ENCODE data around the gene BEST1.
"Not testable (repeated sequence)": the region's sequence is repeated elsewhere in the genome, so short reads cannot be mapped to it uniquely, and the experiment has no call there.

BEST1 gene

DNA sequence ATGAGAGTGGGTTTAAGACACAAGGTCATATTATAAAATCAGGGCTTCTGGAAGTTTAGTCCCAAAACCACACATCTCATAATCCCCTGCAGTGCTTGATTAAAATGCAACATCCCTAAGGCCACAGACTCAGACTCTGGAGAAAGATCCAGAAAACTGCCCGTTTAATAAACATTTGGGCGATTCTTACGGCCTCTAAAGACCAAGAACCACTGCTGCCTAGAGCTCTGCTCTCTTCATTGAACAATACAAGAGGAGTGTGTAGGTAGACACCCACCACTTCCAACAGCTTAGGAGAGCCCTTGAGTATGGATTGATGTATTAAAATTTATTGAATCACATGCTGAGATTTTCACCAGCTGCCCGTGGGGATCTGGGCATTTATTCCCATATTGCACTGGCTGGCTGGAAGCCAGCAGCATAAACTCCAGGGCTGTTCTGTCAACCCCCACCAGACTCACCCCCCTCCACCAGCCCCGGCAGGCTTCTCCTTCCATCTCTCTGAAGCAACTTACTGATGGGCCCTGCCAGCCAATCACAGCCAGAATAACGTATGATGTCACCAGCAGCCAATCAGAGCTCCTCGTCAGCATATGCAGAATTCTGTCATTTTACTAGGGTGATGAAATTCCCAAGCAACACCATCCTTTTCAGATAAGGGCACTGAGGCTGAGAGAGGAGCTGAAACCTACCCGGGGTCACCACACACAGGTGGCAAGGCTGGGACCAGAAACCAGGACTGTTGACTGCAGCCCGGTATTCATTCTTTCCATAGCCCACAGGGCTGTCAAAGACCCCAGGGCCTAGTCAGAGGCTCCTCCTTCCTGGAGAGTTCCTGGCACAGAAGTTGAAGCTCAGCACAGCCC lies 749 bp upstream of the BEST1 start:
- DNase-seq (ENCODE audit: low spot score): no peak

DNA sequence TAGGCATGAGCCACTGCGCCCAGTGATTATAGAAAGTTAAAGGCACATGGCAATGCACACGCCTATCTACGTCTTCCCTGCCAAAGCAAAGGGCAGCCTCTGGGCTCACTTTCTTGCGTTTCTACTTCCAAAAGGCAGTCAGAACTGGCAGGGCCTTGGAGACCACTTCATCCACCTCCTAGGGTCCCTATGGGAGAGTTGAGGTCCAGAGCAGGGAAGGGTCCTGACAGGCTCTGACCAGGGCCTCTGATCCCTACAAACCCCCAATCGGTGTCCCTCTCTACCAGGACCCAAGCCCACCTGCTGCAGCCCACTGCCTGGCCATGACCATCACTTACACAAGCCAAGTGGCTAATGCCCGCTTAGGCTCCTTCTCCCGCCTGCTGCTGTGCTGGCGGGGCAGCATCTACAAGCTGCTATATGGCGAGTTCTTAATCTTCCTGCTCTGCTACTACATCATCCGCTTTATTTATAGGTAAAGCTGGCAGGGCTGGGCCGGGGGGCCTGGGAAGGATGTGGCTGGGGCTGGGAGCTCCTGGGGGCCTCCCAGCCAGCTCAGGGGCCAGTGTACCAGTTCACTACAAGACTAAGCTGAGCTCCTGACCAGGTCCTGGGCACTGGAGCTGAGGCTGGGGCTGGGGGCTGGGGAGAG lies 1.5 kb downstream of the BEST1 start:
- DNase-seq (ENCODE audit: low spot score): no peak

DNA sequence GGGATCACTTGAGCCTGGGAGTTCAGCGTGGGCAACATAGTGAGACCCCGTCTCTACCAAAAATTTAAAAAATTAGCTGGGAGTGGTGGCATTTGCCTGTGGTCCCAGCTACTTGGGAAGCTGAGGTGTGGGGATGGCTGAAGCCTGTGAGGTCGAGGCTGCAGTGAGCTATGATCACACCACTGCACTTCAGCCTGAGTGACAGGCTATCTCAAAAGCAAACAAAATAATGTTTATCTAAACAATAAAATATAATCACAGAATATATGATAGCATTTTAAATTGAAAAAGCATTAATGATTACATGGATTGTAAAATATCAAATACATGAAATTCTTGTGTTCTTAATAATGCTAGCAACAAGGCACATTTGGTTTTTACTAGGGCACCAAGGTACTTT lies 2.7 kb downstream of the BEST1 start:
- no peak for DNase-seq (ENCODE audit: low spot score)

DNA sequence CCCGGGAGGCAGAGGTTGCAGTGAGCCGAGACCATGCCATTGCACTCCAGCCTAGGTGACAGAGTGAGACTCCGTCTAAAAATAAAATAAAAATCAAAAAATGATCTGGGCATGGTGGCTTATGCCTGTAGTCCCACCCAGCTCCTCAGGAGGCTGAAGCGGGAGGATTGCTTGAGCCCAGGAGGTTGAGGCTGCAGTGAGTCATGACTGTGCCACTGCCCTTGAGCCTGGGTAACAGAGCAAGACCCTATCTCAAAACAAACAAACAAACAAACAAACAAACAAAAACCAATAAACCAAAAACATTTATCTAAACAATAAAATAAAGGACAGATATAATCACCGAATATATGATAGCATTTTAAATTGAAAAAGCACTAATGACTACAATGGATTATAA lies 3.5 kb downstream of the BEST1 start:
- not testable (repeated sequence) for DNase-seq (ENCODE audit: low spot score)

DNA sequence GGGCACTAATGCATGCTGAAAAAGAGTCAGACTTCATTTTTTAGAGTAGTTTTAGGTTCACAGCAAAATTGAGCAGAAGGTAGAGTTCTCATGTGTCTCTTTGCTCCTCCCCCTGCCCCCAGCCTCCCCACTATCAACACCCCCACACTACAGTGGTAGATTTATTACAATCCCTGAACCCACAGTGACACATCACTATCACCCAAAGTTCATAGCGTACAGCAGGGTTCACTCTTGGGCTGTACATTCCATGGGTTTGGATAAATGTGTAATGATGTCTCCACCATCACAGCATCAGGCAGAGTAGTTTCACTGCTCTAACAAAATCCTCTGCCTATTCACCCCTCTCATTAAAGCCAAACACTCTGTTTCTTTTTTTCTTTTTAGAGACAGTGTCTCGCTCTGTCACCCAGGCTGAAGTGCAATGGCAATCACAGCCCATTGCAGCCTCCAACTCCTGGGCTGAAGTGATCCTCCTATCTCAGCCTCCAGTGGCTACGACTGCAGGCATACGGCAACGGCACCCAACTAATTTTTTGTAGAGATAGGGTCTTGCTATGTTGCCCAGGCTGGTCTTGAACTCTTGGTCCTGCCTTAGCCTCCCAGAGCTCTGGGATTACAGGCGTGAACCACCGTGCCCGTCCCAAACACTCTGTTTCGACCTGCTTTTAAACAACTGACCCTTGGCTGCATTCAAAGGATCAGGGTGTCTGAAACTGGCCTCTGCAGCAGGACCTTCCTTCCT lies 4.1 kb downstream of the BEST1 start:
- no peak for DNase-seq (ENCODE audit: low spot score)

DNA sequence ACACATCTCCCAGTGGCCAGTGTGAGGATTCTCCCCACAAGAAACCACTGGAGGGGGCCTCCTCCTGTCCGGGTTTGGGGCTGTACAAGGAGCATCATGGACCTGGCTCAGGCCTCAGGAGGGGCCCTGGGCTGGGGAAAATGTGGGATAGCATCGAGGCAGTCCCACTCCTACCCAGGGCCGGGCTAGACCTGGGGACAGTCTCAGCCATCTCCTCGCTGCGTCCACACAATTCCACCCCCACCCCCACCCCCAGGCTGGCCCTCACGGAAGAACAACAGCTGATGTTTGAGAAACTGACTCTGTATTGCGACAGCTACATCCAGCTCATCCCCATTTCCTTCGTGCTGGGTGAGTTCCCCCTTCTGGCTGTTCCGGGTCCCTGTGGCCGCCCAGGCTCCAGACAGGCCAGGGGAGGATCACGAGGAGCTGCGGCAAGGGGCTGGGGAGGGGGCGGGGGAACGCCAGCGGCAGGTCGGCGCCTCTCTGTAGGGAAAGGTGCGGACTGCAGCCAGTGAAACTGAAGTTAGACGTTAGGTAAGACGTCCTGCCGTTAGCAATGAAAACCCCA lies 4.8 kb downstream of the BEST1 start:
- peak; percentile 74 for DNase-seq (ENCODE audit: low spot score)

DNA sequence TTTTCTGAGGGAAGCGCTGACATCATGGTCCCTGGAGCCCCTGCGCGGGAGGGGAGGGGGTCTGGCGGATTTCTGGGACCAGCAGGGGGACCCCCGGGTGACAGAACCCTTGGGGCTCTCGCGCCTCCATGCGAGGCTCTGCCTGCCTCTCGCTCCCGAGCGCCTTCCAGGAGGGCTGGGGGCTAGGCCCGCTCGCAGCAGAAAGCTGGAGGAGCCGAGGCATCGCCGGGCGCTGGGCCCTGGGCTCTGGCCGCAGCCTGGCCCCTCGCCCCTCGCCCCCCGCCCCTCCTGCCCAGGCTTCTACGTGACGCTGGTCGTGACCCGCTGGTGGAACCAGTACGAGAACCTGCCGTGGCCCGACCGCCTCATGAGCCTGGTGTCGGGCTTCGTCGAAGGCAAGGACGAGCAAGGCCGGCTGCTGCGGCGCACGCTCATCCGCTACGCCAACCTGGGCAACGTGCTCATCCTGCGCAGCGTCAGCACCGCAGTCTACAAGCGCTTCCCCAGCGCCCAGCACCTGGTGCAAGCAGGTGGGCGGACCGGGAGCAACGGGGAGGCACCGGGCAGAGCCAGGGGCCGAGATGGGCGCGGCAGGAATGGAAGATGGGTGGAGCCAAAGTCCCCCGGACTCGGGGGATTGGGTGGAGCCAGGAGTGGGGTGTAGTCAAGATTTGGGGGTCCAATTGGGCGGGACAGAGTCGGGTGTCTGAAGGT lies 5.4 kb downstream of the BEST1 start:
- DNase-seq (ENCODE audit: low spot score): no peak

DNA sequence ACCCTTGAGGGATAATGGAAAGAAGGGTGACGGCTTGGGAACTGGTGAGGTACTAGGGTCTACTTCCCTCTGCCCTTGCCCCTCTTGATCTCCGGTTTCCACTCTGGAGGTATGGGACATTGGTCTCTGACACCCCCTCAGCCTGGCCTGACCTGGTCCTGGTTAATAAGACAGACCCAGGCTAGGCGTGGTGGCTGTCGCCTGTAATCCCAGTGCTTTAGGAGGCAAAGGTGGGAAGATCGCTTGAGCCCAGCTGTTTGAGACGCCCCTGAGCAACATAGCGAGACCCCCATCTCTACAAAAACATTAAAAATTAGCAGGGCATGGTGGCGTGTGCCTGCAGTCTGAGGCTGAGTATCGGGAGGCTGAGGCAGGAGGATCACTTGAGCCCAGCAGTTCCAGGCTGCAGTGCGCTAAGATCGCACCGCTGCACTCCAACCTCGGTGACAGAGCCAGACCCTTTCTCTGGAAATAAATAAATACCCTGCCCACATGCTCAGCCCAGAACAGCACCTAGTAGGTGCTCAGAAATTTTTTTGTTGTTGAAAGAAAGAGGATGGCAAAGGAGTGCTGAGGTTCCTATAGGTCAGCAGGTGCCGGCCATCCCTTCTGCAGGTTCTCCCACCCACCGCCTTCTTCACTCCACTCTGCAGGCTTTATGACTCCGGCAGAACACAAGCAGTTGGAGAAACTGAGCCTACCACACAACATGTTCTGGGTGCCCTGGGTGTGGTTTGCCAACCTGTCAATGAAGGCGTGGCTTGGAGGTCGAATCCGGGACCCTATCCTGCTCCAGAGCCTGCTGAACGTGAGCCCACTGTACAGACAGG lies 6.3 kb downstream of the BEST1 start:
- no peak for DNase-seq (ENCODE audit: low spot score)

DNA sequence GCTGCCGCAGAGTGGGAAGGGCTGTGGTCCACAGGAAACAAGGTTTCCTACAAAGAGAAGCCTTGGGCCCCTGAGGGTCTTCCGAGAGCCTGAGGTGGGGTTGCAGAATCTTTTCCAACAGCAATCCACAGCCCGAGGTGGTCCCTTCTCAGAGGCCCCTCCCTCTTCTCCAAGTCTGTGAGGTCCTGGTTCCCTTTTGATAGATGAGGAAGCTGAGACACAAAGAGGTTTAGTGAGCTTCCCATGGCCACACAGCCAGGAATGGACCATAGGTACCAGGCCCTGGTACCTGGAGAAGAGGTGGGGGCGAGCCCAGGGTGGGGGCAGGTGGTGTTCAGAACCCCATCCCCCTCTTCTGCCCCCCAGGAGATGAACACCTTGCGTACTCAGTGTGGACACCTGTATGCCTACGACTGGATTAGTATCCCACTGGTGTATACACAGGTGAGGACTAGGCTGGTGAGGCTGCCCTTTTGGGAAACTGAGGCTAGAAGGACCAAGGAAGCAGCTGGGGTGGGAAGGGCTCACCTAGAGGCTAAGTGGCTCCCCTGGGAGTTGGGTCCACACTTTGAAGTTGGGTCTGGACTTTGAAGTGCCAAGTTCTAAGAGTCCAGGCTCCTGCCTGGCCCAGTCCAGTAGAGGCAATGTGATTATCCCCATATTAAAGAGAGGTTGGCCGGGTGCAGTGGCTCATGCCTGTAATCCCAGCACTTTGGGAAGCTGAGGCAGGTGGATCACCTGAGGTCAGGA lies 7.0 kb downstream of the BEST1 start:
- no peak for DNase-seq (ENCODE audit: low spot score)

DNA sequence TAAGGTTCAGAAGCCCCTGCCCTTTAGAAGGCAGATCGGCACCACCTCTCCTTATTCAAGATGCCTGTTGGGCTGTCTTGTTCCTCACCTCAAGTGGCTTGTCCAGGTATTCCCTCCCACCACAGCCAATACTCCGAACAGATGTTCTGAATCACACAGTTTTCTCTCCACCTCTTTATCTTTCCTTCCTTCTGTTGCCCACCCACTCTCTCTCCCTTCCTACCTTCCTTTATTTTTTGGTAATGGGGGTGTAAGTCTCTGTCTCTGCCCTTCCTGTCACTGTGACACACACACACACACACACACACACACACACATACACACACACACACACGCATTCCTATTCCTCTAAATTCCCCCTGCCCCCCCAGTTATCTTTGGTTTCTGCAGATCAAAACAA lies 8.4 kb downstream of the BEST1 start:
- DNase-seq (ENCODE audit: low spot score): no peak

DNA sequence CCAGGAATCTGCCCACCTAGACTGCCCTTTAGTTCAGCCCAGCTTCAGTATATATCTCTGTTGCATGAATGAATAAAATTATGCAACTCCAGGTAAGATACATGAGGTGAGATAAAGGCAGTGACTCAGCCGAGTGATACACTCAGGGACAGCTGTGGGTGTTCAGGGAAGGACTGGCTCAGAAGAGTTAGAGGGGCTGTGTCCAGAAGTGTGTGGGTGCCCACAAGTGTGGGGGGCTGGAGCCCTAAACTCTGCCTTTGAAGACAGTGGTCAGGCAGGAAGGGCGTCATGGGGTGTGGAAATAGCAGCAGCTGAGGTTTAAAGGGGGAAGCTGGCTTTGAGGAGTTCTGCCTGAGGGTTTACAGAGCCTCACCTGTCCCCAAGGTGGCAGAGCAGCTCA lies 9.0 kb downstream of the BEST1 start:
- no peak for DNase-seq (ENCODE audit: low spot score)

DNA sequence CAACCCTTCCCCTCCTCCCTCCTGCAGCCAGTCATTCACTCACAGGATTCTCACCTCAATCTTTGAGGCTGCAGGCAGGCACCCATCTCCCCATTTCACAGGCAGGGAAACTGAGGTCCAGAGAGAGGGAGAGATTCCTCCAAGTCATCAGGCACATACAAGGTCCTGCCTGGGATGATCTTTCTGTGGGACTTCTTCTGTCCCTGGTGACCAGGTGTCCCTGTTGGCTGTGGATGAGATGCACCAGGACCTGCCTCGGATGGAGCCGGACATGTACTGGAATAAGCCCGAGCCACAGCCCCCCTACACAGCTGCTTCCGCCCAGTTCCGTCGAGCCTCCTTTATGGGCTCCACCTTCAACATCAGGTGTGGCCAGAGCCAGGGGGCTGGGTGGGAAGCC lies 9.5 kb downstream of the BEST1 start:
- DNase-seq (ENCODE audit: low spot score): no peak

DNA sequence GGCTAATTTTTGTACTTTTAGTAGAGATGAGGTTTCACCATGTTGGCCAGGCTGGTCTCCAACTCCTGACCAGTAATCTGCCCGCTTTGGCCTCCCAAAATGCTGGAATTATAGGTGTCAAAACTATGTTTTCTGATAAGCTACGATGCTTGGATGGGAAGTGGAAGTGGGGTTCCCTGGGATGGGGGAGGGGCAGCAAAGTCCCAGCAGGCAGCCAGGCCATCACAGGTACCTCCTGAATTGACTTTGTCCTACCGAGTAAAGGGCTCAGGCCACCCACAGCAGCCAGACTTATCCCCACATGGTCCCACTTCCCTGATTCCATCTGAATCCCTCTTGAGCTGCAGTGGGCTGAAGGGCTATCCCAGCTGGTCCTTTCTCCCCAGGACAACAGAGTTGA lies 10.4 kb downstream of the BEST1 start:
- peak; percentile 29 for DNase-seq (ENCODE audit: low spot score)

DNA sequence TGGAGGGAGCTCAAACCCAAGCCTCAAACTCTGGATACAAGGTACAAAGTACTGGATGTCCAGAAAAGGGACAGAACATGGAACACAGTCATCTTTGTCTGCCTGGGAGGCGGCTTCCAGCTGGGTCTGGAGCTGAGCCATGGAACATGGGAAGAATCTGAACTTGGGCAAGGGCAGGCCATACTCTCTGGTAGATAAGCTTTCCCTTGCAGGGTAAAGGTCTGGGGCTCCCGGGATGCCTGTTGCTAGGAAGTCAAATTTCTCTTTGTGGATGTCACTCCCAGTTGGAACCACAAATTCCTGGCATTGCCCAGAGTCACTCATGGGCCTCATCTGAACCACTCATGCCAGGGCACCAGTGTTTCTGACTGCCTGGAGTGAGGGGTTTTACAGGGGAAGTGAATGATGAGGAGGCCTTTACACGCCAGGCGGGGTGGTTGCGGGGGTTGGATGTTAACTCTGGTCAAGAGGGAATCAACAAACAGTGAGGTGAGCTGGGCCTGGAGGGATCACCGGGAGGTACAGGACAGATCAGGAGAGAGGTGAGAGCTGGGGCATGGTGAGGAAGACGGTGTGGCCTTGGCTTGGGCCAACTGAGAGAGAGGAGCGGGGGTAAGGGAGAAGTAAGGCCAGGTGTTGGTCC lies 11.5 kb downstream of the BEST1 start:
- DNase-seq (ENCODE audit: low spot score): peak; percentile 36

DNA sequence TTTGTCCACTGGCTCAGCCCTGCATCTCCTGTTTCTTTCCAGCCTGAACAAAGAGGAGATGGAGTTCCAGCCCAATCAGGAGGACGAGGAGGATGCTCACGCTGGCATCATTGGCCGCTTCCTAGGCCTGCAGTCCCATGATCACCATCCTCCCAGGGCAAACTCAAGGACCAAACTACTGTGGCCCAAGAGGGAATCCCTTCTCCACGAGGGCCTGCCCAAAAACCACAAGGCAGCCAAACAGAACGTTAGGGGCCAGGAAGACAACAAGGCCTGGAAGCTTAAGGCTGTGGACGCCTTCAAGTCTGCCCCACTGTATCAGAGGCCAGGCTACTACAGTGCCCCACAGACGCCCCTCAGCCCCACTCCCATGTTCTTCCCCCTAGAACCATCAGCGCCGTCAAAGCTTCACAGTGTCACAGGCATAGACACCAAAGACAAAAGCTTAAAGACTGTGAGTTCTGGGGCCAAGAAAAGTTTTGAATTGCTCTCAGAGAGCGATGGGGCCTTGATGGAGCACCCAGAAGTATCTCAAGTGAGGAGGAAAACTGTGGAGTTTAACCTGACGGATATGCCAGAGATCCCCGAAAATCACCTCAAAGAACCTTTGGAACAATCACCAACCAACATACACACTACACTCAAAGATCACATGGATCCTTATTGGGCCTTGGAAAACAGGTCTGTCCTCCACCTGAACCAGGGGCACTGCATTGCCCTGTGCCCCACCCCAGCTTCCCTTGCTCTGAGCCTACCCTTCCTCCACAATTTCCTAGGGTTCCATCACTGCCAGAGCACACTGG lies 12.3 kb downstream of the BEST1 start:
- peak; percentile 22 for DNase-seq (ENCODE audit: low spot score)

DNA sequence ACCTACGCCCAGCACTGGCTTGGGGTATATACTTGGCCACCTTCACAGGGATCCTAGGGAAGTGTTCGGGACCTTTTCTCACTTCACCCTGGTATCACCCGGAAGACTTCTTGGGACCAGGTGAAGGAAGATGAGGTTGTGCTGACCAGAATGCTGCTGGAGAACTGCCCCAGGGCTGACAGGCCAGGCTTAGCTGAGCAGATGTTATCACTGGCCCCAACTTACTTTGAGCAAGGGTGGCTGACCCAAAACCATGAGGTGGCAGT lies 12.8 kb downstream of the BEST1 start:
- no peak for DNase-seq (ENCODE audit: low spot score)

DNA sequence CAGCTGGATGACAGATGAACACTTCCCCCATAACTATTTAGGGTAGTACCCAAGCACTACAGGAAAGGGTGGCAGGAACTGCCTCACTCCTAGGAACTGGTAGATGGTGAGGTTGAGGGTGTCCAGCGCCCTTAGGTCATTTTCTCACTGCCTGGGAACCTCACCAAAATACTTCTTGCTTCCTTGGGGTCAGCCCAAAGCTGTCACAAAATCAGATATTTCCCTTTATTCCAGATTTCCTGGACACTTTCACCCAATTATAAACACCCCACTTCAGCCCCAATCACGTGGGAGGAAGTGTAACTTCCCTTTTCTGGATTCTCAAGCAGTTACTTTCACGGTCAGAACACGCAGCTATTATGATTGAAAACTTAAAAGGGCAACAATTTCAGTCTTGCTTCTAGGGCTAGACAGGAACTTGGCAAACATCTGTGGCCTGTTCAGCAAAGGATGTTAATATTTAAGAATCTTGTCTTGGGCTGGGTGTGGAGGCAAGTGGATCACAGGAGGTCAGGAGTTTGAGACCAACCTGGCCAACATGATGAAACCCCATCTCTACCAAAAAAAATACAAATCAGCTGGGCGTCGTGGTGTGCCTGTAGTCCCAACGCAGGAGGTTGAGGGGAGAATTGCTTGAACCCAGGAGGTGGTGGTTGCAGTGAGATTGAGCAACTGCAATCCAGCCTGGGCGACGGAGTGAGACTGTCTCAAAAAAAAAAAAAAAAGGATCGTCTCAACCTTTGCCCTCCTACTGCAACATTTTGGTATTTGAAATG lies 13.3 kb downstream of the BEST1 start:
- DNase-seq (ENCODE audit: low spot score): peak; percentile 23

DNA sequence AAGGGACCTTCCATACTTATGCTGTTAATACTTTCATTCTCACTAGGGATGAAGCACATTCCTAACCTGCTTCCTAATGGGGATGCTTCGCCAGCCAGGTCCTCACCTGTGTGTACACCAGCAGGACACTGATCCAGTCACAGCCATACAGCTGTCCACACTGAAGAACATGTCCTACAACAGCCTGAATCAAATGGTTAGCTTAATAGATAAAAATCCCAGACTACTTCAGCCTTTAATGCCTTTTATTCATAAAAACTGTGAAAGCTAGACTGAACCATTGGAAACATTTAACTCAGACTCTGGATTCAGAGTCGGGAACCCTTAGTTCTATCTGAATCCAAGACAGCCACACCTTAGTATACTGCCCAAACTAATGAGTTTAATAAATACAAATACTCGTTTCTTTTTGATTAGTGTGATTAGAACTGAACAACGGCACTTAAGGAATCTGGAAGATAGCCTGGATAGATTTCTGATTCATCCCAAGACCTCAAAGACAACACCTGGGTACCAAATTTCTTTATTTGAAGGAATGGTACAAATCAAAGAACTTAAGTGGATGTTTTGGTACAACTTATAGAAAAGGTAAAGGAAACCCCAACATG lies 14.0 kb downstream of the BEST1 start:
- peak; percentile 19 for DNase-seq (ENCODE audit: low spot score)
